Measurements from ENCODE around the gene SMG1. TPM values are rescaled to one million over a fixed set of nuclear protein-coding genes. Genes with fewer than 3 reads are reported as not detected.
A peak's percentile ranks its signal among the peaks of the same experiment; 100 is the strongest.
"Not testable (repeated sequence)": the region's sequence is repeated elsewhere in the genome, so short reads cannot be mapped to it uniquely, and the experiment has no call there.

The SMG1 gene
- polyA plus RNA-seq, 1 donor, result 86.3 TPM

DNA sequence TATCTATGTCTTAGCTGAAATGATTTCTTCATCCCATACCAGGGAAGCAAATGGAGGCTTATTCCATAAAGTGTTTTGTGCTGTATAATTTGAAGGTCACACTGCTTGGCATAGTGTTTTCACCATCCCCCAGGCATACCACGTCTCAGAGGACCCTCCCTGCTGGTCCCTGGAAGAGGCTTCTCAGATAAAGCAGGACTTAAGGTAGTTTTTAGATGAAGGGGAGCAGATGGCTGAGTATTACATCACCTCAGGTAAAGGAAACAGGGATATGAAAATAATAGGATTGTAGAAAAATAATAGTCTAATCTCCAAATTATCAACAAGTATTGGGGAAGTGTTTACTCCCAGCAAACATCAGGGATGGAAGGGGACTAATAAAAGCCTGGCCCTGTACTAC lies 7.3 kb upstream of the SMG1 start:
- no peak for DNase-seq

DNA sequence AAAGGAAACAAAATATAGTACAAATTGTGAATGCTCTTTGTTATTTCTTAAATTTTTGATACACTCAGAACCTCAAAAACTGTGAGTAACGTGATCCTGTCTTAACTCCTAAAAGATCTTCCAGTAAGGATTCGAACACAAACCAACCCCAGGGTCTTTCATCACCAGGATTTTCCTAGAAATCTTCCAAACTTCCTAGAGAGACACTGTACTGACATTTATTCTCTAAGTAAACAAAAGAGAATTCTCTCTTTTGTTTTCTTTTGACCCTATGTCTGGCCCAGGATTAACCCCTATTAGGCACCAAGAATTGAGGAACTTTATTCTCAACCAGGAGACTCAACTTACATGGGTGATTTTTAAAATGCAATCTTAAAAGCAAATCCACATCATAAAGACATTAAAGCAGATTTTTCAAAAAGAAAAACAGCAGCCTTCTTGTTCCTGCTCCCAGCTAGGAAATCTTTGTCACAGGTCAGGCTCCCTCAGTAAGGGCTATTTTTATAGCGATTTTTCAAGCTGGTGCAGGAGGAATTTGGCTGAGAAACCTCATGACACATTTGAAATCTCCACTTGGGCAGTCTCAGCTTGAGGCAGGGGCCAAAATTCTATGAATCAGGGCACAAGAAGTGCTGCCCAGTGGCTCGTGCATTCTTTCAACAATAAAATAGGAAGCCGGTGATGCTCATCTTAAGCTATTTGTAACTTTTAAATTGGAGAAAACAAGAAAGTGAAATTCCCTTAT lies 6.2 kb upstream of the SMG1 start:
- DNase-seq, result no peak

DNA sequence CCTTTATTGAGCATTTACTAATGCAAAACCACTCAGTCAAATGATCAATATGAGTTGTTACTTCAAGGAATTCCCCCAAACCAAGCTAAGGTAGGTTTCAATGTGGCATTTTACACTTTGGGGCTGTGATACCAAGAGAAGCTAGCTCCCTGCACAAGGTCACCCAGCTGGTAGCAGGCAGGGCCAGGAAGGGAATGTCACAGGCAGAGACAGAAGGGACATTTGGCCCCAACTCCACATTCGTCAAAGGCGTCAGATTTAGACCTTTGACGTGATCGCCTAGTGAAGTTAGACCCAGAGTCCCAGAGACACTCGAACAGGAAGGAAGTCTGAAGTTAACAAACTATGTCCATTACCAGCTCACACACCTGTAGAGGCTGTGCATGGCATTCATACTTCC lies 5.5 kb upstream of the SMG1 start:
- DNase-seq, result no peak

DNA sequence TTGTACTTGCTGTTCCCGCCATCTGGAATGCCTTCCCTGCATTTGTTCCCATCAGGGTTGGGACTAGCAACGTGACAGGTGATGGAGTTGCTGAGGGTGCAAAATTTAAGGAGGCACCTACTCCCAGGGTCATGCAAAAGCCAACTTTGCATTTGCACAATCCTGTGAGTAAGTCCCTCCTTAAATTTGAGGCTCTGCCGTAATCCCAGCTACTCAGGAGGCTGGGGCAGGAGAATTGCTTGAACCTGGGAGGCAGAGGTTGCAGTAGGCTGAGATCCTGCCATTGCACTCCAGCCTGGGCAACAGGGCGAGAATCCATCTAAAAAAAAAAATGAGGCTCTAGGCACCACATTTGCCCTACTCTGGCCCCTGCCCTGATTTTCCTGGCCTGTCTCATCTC lies 3.9 kb upstream of the SMG1 start:
- not testable (repeated sequence) for DNase-seq

DNA sequence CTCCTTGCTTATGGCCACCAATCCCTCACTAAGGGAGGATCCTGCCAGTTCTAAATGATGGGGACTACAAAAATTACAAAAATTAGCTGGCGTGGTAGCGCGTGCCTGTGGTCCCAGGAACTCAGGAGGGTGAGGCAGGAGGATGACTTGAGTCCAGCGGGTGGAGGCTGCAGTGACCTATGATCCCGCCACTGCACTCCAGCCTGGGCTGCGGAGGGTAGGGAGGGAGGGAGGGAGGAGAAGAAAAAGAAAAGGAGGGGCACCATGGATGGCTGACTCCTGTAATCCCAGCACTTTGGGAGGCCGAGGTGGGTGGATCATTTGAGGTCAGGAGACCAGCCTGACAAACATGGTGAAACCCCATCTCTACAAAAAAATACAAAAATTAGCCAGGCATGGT lies 1.9 kb upstream of the SMG1 start:
- not testable (repeated sequence) for DNase-seq

DNA sequence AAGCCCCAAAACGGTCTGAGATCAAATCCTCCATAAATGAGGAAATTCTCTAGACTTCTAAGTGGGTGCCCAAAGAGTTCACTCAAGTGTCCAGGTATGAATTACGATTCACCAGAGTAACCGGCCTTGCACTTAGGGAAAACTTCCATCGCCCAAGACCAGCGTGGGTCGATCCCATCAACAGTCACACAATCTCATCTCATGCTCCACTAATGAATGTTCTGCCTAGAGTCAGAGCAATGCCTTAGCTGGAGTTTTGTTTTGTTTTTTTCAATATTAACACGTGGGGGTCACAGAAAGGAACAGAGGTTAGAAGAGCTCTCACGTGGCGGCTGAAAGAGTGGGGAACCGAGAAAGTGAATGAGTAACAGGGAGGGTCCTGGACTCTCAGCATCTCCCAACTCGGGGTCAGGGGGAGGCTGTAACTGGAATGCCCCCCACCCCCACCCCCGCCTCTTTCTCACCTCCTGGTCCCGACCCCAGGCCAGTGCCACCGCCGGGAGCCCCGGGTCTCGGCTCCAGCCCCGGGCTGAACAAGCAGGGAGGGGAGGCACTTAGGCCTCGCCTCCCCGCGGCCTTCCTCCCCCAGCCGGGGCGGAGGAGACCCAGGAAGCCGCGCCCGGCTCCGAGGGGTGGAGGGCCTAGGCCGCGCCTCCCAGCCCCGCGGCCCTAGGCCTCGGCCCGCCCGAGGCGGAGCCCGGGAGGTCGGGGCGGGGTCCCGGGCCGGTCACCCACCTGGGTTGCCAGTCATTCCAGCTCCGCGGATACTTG lies 808 bp downstream of the SMG1 start:
- peak; percentile 12 for DNase-seq

DNA sequence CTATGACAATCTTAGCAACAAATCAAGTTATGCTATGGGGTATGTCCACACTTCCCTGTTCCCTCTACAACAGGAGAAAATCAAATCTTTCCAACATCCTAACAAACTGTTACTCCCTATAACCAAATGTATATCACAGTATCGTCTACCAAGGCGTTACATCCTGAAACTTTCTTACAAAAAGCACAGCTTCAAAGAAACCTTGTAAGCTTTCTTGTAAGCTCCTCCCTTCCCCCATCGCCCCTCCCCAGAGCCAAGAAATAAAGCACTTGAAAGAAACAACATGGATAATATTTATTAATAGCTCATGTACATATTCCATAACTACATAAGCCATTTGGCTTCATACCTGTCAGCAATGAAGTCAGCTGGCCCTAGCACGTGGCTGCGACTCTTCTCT lies 2.3 kb downstream of the SMG1 start:
- DNase-seq, result not testable (repeated sequence)

DNA sequence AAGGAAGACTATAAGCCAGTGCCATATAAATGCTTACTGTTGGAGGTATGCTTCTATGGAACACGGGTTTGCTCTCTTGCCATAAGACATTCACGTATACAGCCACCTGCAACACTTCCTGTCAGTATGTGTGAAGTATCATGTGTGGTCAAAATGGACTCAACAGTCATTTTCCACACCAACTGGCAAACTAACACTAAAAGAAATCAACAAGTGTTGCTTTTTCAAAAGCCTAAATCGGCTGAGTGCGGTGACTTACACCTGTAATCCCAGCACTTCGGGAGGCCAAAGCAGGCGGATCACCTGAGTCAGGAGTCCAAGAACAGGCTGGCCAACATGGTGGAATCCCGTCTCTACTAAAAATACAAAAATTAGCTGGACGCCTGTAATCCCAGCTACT lies 3.1 kb downstream of the SMG1 start:
- DNase-seq, result not testable (repeated sequence)

DNA sequence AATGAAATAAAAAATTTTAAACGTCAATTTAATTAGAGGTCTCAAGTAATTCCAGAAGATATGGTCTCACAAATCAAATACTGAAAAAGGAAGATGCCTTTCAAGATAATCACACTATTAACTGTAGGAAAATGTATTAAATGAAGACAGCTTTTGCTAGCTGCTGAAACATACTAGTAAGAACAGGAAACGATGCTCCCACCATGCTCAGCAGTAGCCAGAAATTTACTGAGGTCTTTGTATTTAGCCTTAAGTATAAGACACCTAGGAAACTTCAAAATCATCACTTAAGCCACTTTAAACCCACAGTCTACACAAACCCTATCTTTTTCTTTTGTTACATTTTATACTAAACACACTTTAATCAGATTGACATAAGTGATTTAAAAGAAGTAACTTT lies 16.6 kb downstream of the SMG1 start:
- not testable (repeated sequence) for DNase-seq

DNA sequence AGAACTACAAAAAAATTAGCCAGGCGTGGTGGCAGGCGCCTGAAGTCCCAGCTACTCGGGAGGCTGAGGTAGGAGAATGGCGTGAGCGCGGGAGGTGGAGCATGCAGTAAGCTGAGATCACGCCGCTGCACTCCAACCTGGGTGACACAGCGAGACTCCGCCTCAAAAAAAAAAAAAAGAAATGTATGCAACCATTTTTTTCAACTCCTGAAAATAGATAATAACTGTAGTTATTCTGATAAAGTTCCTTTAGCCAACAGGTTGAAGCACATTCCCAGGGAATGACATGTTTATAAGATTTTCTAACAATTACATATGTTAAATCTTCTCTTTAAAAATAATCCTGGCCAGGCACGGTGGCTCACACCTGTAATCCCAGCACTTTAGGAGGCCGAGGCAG lies 17.5 kb downstream of the SMG1 start:
- DNase-seq, result not testable (repeated sequence)

DNA sequence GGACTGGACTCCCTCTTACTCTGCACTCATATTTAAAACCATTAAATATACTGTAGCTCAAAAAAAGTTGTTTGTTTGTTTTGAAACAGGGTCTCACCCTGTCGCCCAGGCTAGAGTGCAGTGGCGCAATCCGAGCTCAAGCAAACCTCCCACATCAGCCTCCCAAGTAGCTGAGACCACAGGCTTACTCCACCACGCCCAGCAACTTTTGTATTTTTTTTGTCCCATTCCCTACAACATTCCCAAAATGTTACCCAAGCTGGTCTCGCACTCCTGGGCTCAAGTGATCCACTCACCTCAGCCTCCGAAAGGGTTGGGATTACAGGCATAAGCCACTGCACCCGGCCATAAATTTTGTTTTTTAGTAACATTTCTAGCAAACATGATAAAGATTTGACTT lies 23.4 kb downstream of the SMG1 start:
- DNase-seq, result not testable (repeated sequence)

DNA sequence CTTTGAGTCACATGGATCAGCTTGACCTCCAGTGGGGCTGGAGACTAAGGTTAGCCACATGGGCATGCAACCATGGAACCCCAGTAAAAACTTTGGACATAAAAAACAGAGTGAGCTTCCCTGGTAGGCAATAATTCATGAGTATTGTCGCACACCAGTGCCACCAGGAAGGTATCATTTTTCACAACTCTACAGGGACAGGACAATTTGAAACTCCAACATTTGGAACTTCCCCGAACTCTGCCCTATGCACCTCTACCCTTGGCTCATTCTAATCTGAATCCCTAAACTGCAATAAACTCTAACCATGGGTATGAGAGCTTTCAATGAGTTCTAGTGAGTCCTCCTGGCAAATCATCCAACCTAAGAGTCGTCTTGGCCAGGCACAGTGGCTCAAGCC lies 24.2 kb downstream of the SMG1 start:
- DNase-seq, result not testable (repeated sequence)

DNA sequence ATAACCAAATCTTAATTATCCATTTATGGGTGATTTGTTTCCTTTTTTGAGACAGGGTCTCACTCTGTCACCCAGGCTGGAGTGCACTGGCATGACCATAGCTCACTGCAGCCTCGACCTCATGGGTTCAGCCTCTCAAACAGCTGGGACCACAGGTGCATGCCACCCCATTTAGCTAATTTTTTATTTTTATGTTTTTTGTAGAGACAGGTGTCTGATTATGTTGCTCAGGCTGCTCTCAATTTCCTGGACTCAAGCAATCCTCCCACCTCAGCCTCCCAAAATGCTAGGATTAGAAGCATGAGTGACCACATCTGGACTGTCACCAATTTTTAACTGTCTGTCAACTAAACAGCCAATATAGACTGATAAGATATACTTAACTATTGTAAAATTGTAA lies 25.0 kb downstream of the SMG1 start:
- DNase-seq, result not testable (repeated sequence)

DNA sequence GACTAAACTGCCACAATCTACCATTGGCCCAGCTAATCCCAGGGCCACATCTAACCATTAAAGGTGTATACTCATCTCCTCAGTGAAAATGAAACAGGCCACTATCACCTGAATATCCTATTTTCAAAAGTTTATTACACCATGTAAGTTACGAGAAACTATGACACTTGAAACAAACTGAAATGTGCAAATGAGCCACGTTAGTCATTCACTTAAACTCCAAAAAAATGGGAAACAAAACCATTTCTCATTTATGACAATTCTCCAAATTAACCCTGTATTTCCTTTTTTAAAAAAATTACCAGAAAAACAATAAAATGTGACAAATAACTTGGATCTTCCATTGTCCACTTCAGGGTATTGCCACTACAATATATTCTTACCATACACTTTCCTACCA lies 41.8 kb downstream of the SMG1 start:
- not testable (repeated sequence) for DNase-seq

DNA sequence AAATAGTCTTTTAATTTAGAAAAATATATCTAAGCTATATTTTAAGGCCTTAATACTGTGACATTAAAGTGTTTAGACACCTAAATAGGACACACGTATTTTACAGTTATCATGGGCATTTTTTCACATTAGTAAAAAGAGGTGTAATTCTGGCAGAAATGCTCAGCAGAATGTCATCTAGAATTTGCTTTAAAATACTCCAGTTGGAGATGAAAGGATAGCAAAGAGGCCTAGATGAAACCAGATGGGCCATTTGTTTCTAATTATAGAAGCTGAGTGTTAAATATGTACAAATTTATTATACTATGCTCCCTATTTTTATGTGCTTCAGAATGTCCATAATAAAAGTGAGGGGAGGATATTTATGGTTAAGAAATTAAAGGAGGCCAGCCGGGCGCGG lies 48.5 kb downstream of the SMG1 start:
- DNase-seq, result not testable (repeated sequence)

DNA sequence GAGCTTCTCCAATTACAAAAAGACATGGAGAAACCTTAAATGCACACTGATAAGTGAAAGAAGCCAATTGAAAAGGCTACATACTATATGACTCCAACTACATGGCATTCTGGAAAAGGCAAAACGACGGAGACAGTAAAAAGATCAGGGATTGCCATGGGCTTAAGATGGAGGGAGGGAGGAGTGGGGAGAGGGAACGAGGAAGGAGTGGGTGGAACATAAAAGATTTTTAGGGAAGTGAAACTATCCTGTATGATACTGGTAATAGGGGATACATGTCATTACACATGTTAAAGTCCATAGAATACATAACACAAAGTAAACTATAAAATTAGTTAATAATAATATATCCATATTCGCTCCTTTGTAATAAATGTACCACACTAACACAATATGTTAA lies 48.9 kb downstream of the SMG1 start:
- DNase-seq, result not testable (repeated sequence)

DNA sequence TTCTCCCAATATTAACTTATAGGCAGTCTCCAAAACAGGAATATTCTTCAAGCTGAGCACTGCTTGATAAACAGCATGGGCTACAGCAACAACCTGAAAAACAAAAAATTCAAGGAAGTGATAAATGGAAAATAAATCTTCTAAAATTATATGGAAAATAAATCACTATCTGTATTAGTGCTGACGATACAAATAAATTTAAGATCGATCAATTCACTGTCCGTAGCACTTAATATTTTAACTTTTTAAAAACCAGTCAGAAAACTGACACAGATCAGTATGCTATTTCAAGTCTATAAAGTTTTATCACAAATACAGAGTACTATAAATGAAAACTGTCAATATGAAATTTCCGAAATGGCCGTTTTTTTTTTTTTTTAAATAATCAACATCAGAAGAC lies 49.9 kb downstream of the SMG1 start:
- not testable (repeated sequence) for DNase-seq

DNA sequence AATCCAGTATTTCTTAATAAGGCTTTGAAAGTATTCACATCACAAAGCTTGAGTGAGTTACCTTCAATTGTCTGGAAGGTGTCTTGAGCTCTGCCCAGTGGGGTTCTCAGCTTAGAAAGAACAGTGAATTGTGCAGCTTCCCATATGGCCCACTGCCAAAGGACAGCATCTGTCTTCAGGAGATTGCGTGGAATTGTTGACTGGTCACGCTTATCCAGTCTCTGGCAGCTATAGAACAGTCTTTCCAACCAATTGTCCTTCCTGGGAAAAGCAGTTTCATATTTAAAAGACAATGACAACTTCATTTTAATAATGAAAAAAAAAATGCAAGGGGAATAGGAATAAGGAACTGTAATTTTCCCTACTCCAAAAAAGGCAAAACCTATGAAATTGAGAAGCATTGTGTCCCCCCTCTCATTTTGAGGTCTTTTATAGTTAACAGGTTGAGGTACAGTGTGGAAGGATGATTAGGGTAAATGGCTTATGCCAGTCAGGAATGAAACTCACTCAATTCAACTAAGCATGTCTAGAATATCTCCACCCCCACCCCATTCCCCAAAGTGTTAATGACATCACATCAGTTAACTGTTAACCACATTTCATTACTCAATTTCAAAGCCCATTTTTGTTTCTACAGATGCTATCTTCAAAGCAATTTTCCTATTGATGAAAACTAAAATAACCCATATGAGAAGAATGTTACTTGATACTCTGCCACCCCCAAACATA lies 57.0 kb downstream of the SMG1 start:
- DNase-seq, result not testable (repeated sequence)

DNA sequence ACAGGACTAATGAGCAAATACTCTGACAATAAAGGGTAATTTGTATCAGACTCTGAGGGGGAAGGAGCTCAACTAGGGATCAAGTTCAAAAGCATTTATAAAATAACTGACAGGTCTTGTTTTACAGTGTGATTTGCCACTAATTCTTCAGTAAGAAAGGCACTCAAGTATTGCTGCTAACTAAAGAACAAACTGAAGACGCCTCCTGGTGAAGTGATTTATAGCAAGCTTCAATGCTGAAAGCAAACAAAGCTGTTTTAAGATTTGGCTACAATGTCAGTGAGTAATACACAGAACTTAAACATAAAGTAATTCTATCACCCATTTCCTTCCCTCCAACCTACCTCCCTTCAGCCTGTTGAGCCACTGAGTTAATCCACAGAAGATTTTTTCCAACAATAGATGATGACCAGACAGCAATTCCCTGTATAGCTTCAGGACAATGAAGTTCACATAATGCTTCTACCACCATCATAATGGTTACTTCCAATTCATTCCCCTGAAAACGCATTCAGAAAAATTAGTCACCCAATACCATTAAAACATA lies 59.9 kb downstream of the SMG1 start:
- peak; percentile 10 for DNase-seq

DNA sequence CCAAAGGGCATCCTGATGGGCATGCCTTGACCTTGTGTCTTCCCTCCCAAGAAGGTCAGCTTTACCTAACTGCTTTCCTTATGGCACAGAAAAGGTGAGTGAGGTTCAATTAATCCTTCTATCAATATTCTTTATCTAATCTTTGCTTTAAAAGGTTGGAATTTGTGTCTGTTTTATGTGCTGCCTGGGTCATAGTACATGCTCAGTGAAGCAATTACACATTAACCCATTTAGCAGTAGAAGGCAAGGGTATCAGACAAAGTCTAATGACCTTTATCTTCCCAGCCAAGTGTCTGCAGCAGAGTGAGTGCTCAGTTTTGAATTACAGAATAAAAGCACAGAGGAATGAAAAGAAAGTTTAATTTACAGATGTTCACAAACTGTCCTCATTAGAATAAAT lies 63.3 kb downstream of the SMG1 start:
- not testable (repeated sequence) for DNase-seq

DNA sequence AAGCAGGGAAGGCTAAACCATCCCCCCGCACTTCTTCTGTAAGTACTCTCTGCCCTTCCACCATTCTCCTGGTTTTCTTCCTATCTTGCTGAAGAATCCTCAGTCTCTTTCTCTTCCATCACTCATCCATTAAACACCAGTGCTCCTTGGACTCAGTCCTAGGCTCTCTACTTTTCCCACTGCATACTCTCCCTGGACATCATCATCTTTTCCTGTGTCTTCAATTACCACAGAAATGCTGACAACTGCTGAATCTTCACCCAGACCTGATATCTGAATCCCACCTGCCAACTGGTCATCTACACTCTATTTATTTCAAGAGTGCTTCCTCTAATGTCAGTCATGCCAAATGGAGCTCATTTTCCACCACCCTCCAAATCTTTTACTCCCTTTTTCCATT lies 71.0 kb downstream of the SMG1 start:
- DNase-seq, result no peak

DNA sequence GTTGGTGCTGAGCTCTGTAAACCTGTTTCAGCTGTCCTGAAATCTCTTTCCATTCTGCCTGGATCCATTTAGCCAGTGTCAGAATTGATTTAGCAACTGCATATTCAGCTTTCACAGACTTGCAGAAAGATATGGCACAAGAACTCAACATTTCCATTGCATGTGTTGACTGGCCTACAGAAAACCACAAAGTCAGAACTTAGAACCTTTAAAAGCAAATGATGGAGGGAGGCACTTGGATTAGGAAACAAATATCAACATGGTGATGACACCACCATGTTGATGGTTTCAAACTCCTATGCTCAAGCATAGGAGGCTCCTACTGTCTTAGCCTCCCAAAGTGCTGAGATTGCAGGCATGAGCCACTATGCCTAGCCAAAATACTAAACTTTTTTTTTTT lies 72.5 kb downstream of the SMG1 start:
- no peak for DNase-seq

DNA sequence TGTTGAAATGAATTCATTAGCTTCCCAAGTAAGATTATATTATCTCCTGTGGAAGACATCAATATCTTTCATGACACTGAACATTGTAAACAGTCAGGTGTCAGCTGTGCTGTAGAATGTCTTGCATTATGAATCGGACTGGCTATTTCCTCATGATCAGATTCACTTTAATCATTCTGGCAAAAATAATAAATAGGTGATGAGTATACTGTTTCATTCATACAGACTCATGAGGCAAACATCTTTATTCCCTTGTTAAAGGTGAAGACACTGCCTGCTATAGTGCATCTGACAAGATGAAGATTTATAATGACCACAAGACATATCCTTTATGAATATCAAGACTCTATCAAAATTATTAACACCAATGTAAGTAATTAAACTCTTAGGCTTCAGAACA lies 73.6 kb downstream of the SMG1 start:
- no peak for DNase-seq

Data from left kidney (tissue), 2 donors.